SH-SY5Y (cell line): ENCODE data around the gene IGF2R.

Source experiments
- GATA2 ChIP-seq: IDR thresholded peaks from 2 replicates; pipeline ENCODE4 v1.6.1; 2011; ENCODE audit warnings: mild to moderate bottlenecking, low read depth, low read length
- GATA3 ChIP-seq: IDR thresholded peaks from 2 replicates; pipeline ENCODE4 v1.6.1; 2011; ENCODE audit warnings: low read depth, mild to moderate bottlenecking, low read length, moderate library complexity

DNA sequence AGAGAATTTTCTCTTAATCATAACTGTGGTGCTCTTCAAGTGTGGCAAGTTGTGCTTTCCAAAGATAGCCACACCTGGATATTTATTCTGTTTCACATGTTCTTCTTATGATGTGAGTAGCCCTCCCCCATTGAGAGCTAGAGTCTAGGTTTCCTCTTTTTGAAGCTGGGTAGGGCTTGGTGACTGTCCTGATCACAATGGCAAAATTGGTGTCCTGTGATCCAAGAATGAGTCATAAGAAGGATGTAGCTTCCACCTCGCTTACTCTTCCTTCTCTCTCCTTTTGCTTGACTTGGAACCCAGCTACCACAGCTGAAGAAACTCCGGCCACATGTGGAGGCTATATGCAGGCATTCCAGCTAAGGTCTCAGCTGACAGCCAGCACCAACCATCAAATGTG, 7.4 kb upstream of the IGF2R start:
- no peak for TF ChIP-seq GATA3
- no peak for TF ChIP-seq GATA2
